ENCODE measurements around the gene WWTR1. TPM values are rescaled to one million over a fixed set of nuclear protein-coding genes. Genes with fewer than 3 reads are reported as not detected.

The WWTR1 gene
- total and polyA plus RNA-seq, 2 of the 8 experiments (the other 6 are each of a cell fraction or from before 2014, with no cell fraction given) = 15.7 to 18.6 TPM

DNA sequence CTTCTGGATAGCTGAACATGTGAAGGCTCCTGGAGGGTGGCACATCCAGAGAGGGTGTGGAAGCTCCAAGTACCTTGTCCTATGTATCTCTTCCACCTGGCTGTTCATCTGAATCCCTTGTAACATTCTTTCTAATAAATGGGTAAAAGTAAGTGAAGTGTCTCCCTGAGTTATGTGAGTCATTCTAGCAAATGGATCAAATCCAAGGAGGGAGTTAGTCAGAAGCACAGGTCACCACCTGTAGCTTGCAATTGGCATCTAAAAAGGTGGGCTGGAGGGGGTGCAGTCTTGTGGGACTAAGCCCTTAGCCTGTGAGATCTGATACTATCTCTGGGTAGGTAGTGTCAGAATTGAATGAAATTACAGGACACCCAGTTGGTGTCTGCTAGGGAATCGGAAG lies 71.0 kb downstream of the WWTR1 start:
- Histone ChIP-seq H3K23me2 (ENCODE audit: low read depth, low read length) (no peaks in the 10 kb centered on the region), H3K4ac (replicated peaks; ENCODE audit: insufficient read length, low read depth, low read length) (no peak overlapping the region), H3K4me1 (replicated peaks in 1 of 4; ENCODE audit: control insufficient read depth in 3 of 4, insufficient read depth in 4 of 4, low read length in 3 of 4) (peaks cover 0 to 4% (median under 1%) of the 10 kb centered on the region in 4 experiments; a peak in 3 of 7 replicates), H3K18ac (ENCODE audit: extremely low read depth, low read length) (no peak overlapping the region), H3K4me2 (ENCODE audit: insufficient read depth in 1 of 2, low read depth in 2 of 2, low read length in 2 of 2) (no peak overlapping the region), H4K5ac (ENCODE audit: insufficient read length, low read depth, low read length) (no peak overlapping the region), H2BK12ac (ENCODE audit: low read depth, low read length) (no peak overlapping the region), H3K9me3 (ENCODE audit: insufficient read depth in 2 of 2, low read depth in 1 of 2, low read length in 1 of 2) (no peaks in the 10 kb centered on the region), H3K27ac (ENCODE audit: low read depth, low read length) (no peak overlapping the region), H4K20me1 (replicated peaks in 1 of 2; ENCODE audit: control insufficient read depth in 1 of 2, insufficient read depth in 2 of 2, low read length in 2 of 2) (peaks cover 0 to 2% of the 10 kb centered on the region in 2 experiments), H2AFZ (ENCODE audit: low read length) (no peak overlapping the region), H2BK120ac (replicated peaks; ENCODE audit: low read depth, low read length) (no peak overlapping the region), H4K8ac (ENCODE audit: extremely low read depth, insufficient read depth, low read length) (no peak overlapping the region), H3K79me1 (ENCODE audit: low read depth, low read length) (no peaks in the 10 kb centered on the region; the same call in 1 of the 2 replicates), H3K14ac (ENCODE audit: insufficient read length) (no peak overlapping the region), H3K23ac (ENCODE audit: insufficient read length) (no peak overlapping the region), H2BK20ac (ENCODE audit: low read length) (no peak overlapping the region), H3K9ac (replicated peaks in 1 of 4; ENCODE audit: extremely low read depth in 1 of 4, low read depth in 3 of 4, low read length in 3 of 4) (no peak overlapping the region), H3K56ac (replicated peaks; ENCODE audit: insufficient read length, low read depth, low read length) (no peak overlapping the region), H2BK15ac (ENCODE audit: low read length) (no peak overlapping the region), H3K79me2 (ENCODE audit: control insufficient read depth in 1 of 2, insufficient read depth in 2 of 2, low read length in 2 of 2) (peaks cover 0 to 8% of the 10 kb centered on the region in 2 experiments; a peak in 1 of 4 replicates), H3K4me3 (ENCODE audit: extremely low read depth in 1 of 4, insufficient read depth in 2 of 4, low read depth in 3 of 4, low read length in 4 of 4) (no peak overlapping the region), H2AK5ac (ENCODE audit: low read depth, low read length) (no peak overlapping the region), H3K27me3 (replicated peaks in 1 of 4; ENCODE audit: control insufficient read depth in 3 of 4, extremely low read depth in 1 of 4, insufficient read depth in 3 of 4, low read length in 3 of 4) (no peaks in the 10 kb centered on the region), H2BK5ac (ENCODE audit: low read depth, low read length) (no peak overlapping the region), H4K91ac (replicated peaks; ENCODE audit: insufficient read length, low read length) (no peak overlapping the region), H3K36me3 (ENCODE audit: control insufficient read depth in 2 of 4, insufficient read depth in 4 of 4, low read length in 3 of 4) (no peaks in the 10 kb centered on the region)
- ChIA-PET CTCF (ENCODE audit: partially characterized antibody) (interaction anchor here (0.6 to 2.6 kb wide), 7 partner anchors 14 to 73 kb away, joined by 3 to 14 read pairs (median 4); no protein-coding TSS in a partner anchor), POLR2A (ENCODE audit: partially characterized antibody) (no interaction called here)
- WGBS, 2 experiments (ENCODE audit: extremely low coverage in 1 of 2, insufficient coverage in 1 of 2, insufficient read length in 1 of 2, insufficient replicate concordance in 2 of 2, low coverage in 1 of 2, low lambda C conversion rate in 2 of 2, missing lambda C conversion rate in 1 of 2) = 88% methylated on average over 1 of the region's 1 CpG; no CpG with 5 or more reads in 1 of the 2 experiments
- FAIRE-seq (no peak), DNase-seq (ENCODE audit: low read depth in 1 of 2, low spot score in 2 of 2) (no peak)
- no peak for TF ChIP-seq POLR2AphosphoS5 (IDR thresholded peaks at IDR 0.05; ENCODE audit: low read depth, low read length)
- TF ChIP-seq EGR1 (IDR thresholded peaks at IDR 0.05; ENCODE audit: borderline replicate concordance, low read depth, low read length) = no peak
- TF ChIP-seq KDM1A (IDR thresholded peaks at IDR 0.05; ENCODE audit: borderline replicate concordance, low read length) = no peak
- TF ChIP-seq TAF1 (IDR thresholded peaks at IDR 0.05; ENCODE audit: low read depth, low read length) = no peak
- no peak for TF ChIP-seq BCL11A (IDR thresholded peaks at IDR 0.05; ENCODE audit: low read depth in 2 of 2, low read length in 2 of 2)
- TF ChIP-seq RBBP5 (IDR thresholded peaks at IDR 0.05; ENCODE audit: borderline replicate concordance, low read depth, low read length) = no peak
- no peak for TF ChIP-seq CHD1 (IDR thresholded peaks at IDR 0.05; ENCODE audit: low read depth, low read length)
- TF ChIP-seq SUZ12 (IDR thresholded peaks at IDR 0.05; ENCODE audit: low read length) = no peak
- no peak for TF ChIP-seq HDAC6 (IDR thresholded peaks at IDR 0.05; ENCODE audit: low read depth, low read length)
- no peak for TF ChIP-seq ZNF274 (IDR thresholded peaks at IDR 0.05; ENCODE audit: borderline replicate concordance, extremely low read depth, low read length)
- TF ChIP-seq, protein P1, sequence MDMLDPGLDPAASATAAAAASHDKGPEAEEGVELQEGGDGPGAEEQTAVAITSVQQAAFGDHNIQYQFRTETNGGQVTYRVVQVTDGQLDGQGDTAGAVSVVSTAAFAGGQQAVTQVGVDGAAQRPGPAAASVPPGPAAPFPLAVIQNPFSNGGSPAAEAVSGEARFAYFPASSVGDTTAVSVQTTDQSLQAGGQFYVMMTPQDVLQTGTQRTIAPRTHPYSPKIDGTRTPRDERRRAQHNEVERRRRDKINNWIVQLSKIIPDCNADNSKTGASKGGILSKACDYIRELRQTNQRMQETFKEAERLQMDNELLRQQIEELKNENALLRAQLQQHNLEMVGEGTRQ (IDR thresholded peaks at IDR 0.05; ENCODE audit: low read length) = no peak
- no peak for TF ChIP-seq SAP30 (IDR thresholded peaks at IDR 0.05; ENCODE audit: insufficient read depth, insufficient replicate concordance, low read length)
- TF ChIP-seq, protein P2, sequence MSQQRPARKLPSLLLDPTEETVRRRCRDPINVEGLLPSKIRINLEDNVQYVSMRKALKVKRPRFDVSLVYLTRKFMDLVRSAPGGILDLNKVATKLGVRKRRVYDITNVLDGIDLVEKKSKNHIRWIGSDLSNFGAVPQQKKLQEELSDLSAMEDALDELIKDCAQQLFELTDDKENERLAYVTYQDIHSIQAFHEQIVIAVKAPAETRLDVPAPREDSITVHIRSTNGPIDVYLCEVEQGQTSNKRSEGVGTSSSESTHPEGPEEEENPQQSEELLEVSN (IDR thresholded peaks at IDR 0.05) = no peak
